ENCODE measurements around the gene MAPK11.

MAPK11 gene

GRCh38 chr22:50317674-50318073 lies 47.5 kb upstream of the MAPK11 start:
- Histone ChIP-seq H2BK120ac (ENCODE audit: low read depth, low read length) (no peak overlapping the region), H2AK5ac (ENCODE audit: low read length, severe bottlenecking) (peak overlapping the region; percentile 34), H3K9me3 (ENCODE audit: control insufficient read depth, low read length) (no peaks in the 10 kb centered on the region), H3K4ac (ENCODE audit: low read depth in 1 of 2, low read length in 2 of 2) (no peak overlapping the region), H2BK15ac (ENCODE audit: low read depth, poor library complexity, severe bottlenecking) (no peak overlapping the region), H4K8ac (ENCODE audit: low read length) (peak overlapping the region; percentile 9), H3K4me3 (ENCODE audit: insufficient read depth in 1 of 2, low read depth in 1 of 2, low read length in 2 of 2) (no peak overlapping the region), H3K79me1 (replicated peaks; ENCODE audit: low read length, poor library complexity, severe bottlenecking) (peaks cover 3% of the 10 kb centered on the region), H3K23ac (ENCODE audit: low read length in 2 of 2) (no peak overlapping the region), H3K4me1 (ENCODE audit: control insufficient read depth, insufficient read depth, low read depth, low read length) (peaks cover 10% of the 10 kb centered on the region), H2AFZ (ENCODE audit: low read depth, low read length) (no peak overlapping the region), H3K18ac (ENCODE audit: low read depth in 1 of 2, low read length in 2 of 2) (no peak overlapping the region), H3K27me3 (ENCODE audit: control insufficient read depth in 1 of 2, insufficient read depth in 1 of 2, low read length in 2 of 2) (no peaks in the 10 kb centered on the region), H3K36me3 (ENCODE audit: control insufficient read depth in 1 of 2, insufficient read depth in 2 of 2, low read depth in 1 of 2, low read length in 2 of 2) (peaks cover 0 to 18% of the 10 kb centered on the region in 2 experiments), H3K9ac (ENCODE audit: low read length) (no peak overlapping the region), H2BK12ac (ENCODE audit: low read length in 2 of 2) (no peak overlapping the region), H3K27ac (ENCODE audit: low read length, poor library complexity, severe bottlenecking) (no peak overlapping the region), H4K91ac (ENCODE audit: low read length) (no peak overlapping the region), H3K14ac (ENCODE audit: low read length in 2 of 2) (peak overlapping the region in 1 of 2 experiments; percentile 26), H2BK5ac (ENCODE audit: low read depth, low read length, poor library complexity, severe bottlenecking) (no peak overlapping the region), H3K4me2 (ENCODE audit: low read length, poor library complexity, severe bottlenecking) (no peak overlapping the region)
- no peak for DNase-seq
- WGBS: 93% methylated on average over 7 of the region's 7 CpGs

- Histone ChIP-seq H2AFZ (ENCODE audit: low read depth, low read length) (no peak overlapping the region), H3K27ac (ENCODE audit: low read length, poor library complexity, severe bottlenecking) (no peak overlapping the region), H4K8ac (ENCODE audit: low read length) (no peak overlapping the region), H3K4me2 (ENCODE audit: low read length, poor library complexity, severe bottlenecking) (no peak overlapping the region), H3K4me3 (ENCODE audit: insufficient read depth in 1 of 2, low read depth in 1 of 2, low read length in 2 of 2) (no peak overlapping the region), H3K4ac (ENCODE audit: low read depth in 1 of 2, low read length in 2 of 2) (peak overlapping the region in 1 of 2 experiments; percentile 58), H3K9me3 (ENCODE audit: control insufficient read depth, low read length) (no peaks in the 10 kb centered on the region), H4K91ac (ENCODE audit: low read length) (no peak overlapping the region), H3K9ac (ENCODE audit: low read length) (no peak overlapping the region), H2AK5ac (ENCODE audit: low read length, severe bottlenecking) (no peak overlapping the region), H3K36me3 (ENCODE audit: control insufficient read depth in 1 of 2, insufficient read depth in 2 of 2, low read depth in 1 of 2, low read length in 2 of 2) (peaks cover 0 to 20% of the 10 kb centered on the region in 2 experiments), H3K14ac (ENCODE audit: low read length in 2 of 2) (no peak overlapping the region), H3K79me1 (replicated peaks; ENCODE audit: low read length, poor library complexity, severe bottlenecking) (peaks cover 3% of the 10 kb centered on the region), H2BK5ac (ENCODE audit: low read depth, low read length, poor library complexity, severe bottlenecking) (no peak overlapping the region), H3K23ac (ENCODE audit: low read length in 2 of 2) (no peak overlapping the region), H3K4me1 (ENCODE audit: control insufficient read depth, insufficient read depth, low read depth, low read length) (peaks cover 11% of the 10 kb centered on the region), H2BK15ac (ENCODE audit: low read depth, poor library complexity, severe bottlenecking) (peak overlapping the region; percentile 20), H3K27me3 (ENCODE audit: control insufficient read depth in 1 of 2, insufficient read depth in 1 of 2, low read length in 2 of 2) (no peaks in the 10 kb centered on the region), H2BK12ac (ENCODE audit: low read length in 2 of 2) (no peak overlapping the region), H3K18ac (ENCODE audit: low read depth in 1 of 2, low read length in 2 of 2) (no peak overlapping the region), H2BK120ac (ENCODE audit: low read depth, low read length) (no peak overlapping the region)
- no peak for DNase-seq
- 82% methylated on average over 9 of the region's 9 CpGs for WGBS
These were observed 47.0 kb upstream of the MAPK11 start for GRCh38 chr22:50317178-50317577.

- Histone ChIP-seq H2BK120ac (ENCODE audit: low read depth, low read length) (no peak overlapping the region), H3K79me1 (replicated peaks; ENCODE audit: low read length, poor library complexity, severe bottlenecking) (peaks cover 3% of the 10 kb centered on the region), H3K14ac (ENCODE audit: low read length in 2 of 2) (no peak overlapping the region), H3K4ac (ENCODE audit: low read depth in 1 of 2, low read length in 2 of 2) (no peak overlapping the region), H3K4me2 (ENCODE audit: low read length, poor library complexity, severe bottlenecking) (no peak overlapping the region), H2AK5ac (ENCODE audit: low read length, severe bottlenecking) (no peak overlapping the region), H2BK15ac (ENCODE audit: low read depth, poor library complexity, severe bottlenecking) (no peak overlapping the region), H3K23ac (ENCODE audit: low read length in 2 of 2) (no peak overlapping the region), H4K91ac (ENCODE audit: low read length) (no peak overlapping the region), H2BK5ac (ENCODE audit: low read depth, low read length, poor library complexity, severe bottlenecking) (no peak overlapping the region), H3K9me3 (ENCODE audit: control insufficient read depth, low read length) (no peaks in the 10 kb centered on the region), H3K36me3 (ENCODE audit: control insufficient read depth in 1 of 2, insufficient read depth in 2 of 2, low read depth in 1 of 2, low read length in 2 of 2) (peaks cover 0 to 26% of the 10 kb centered on the region in 2 experiments), H3K18ac (ENCODE audit: low read depth in 1 of 2, low read length in 2 of 2) (no peak overlapping the region), H3K27me3 (ENCODE audit: control insufficient read depth in 1 of 2, insufficient read depth in 1 of 2, low read length in 2 of 2) (no peaks in the 10 kb centered on the region), H2AFZ (ENCODE audit: low read depth, low read length) (no peak overlapping the region), H4K8ac (ENCODE audit: low read length) (no peak overlapping the region), H2BK12ac (ENCODE audit: low read length in 2 of 2) (no peak overlapping the region), H3K9ac (ENCODE audit: low read length) (no peak overlapping the region), H3K27ac (ENCODE audit: low read length, poor library complexity, severe bottlenecking) (no peak overlapping the region), H3K4me3 (ENCODE audit: insufficient read depth in 1 of 2, low read depth in 1 of 2, low read length in 2 of 2) (no peak overlapping the region), H3K4me1 (ENCODE audit: control insufficient read depth, insufficient read depth, low read depth, low read length) (peaks cover 17% of the 10 kb centered on the region)
- 94% methylated on average over 28 of the region's 45 CpGs for WGBS
- no peak for DNase-seq
These were observed 46.2 kb upstream of the MAPK11 start for GRCh38 chr22:50316114-50317065.

GRCh38 chr22:50315289-50316113 lies 45.3 kb upstream of the MAPK11 start:
- Histone ChIP-seq H3K4me2 (ENCODE audit: low read length, poor library complexity, severe bottlenecking) (no peak overlapping the region), H2BK5ac (ENCODE audit: low read depth, low read length, poor library complexity, severe bottlenecking) (no peak overlapping the region), H3K4me1 (ENCODE audit: control insufficient read depth, insufficient read depth, low read depth, low read length) (peaks cover 17% of the 10 kb centered on the region), H4K91ac (ENCODE audit: low read length) (no peak overlapping the region), H2BK12ac (ENCODE audit: low read length in 2 of 2) (no peak overlapping the region), H3K27me3 (ENCODE audit: control insufficient read depth in 1 of 2, insufficient read depth in 1 of 2, low read length in 2 of 2) (no peaks in the 10 kb centered on the region), H3K23ac (ENCODE audit: low read length in 2 of 2) (no peak overlapping the region), H3K9ac (ENCODE audit: low read length) (no peak overlapping the region), H4K8ac (ENCODE audit: low read length) (no peak overlapping the region), H3K79me1 (replicated peaks; ENCODE audit: low read length, poor library complexity, severe bottlenecking) (peaks cover 1% of the 10 kb centered on the region), H3K9me3 (ENCODE audit: control insufficient read depth, low read length) (no peaks in the 10 kb centered on the region), H3K4me3 (ENCODE audit: insufficient read depth in 1 of 2, low read depth in 1 of 2, low read length in 2 of 2) (no peak overlapping the region), H2AFZ (ENCODE audit: low read depth, low read length) (no peak overlapping the region), H3K36me3 (ENCODE audit: control insufficient read depth in 1 of 2, insufficient read depth in 2 of 2, low read depth in 1 of 2, low read length in 2 of 2) (peaks cover 0 to 21% of the 10 kb centered on the region in 2 experiments), H2BK15ac (ENCODE audit: low read depth, poor library complexity, severe bottlenecking) (no peak overlapping the region), H3K4ac (ENCODE audit: low read depth in 1 of 2, low read length in 2 of 2) (peak overlapping the region in 1 of 2 experiments; percentile 24), H3K14ac (ENCODE audit: low read length in 2 of 2) (no peak overlapping the region), H3K27ac (ENCODE audit: low read length, poor library complexity, severe bottlenecking) (no peak overlapping the region), H2BK120ac (ENCODE audit: low read depth, low read length) (no peak overlapping the region), H2AK5ac (ENCODE audit: low read length, severe bottlenecking) (no peak overlapping the region), H3K18ac (ENCODE audit: low read depth in 1 of 2, low read length in 2 of 2) (no peak overlapping the region)
- WGBS: 94% methylated on average over 17 of the region's 18 CpGs
- DNase-seq: no peak
